Measurements from ENCODE around the gene JPH4. TPM values are rescaled to one million over a fixed set of nuclear protein-coding genes. Genes with fewer than 3 reads are reported as not detected.

Gene JPH4
- total and polyA plus RNA-seq, 2 of the 8 experiments (the other 6 are each of a cell fraction or from before 2014, with no cell fraction given) = 23.9 to 46.7 TPM

- CTCF ChIA-PET (ENCODE audit: partially characterized antibody) = interaction anchor here (0.6 to 70.5 kb wide), 7 partner anchors 9 to 96 kb away, joined by 3 to 2092 read pairs (median 5); partner anchors contain the start of genes AP1G2, NGDN, THTPA and ZFHX2
- H2BK120ac ChIP-seq (replicated peaks; ENCODE audit: low read depth, low read length) = no peak overlapping the region
- no peaks in the 10 kb centered on the region for H3K79me1 ChIP-seq (ENCODE audit: low read depth, low read length)
- peaks cover 2% of the 10 kb centered on the region for H3K23me2 ChIP-seq (ENCODE audit: low read depth, low read length)
- no peaks in the 10 kb centered on the region for H3K9me3 ChIP-seq (ENCODE audit: insufficient read depth in 2 of 2, low read depth in 1 of 2, low read length in 1 of 2)
- H3K18ac ChIP-seq (ENCODE audit: extremely low read depth, low read length) = no peak overlapping the region
- H2BK15ac ChIP-seq (ENCODE audit: low read length) = no peak overlapping the region
- H4K8ac ChIP-seq (ENCODE audit: extremely low read depth, insufficient read depth, low read length) = no peak overlapping the region; the same call in 1 of the 2 replicates
- no peak overlapping the region for H3K9ac ChIP-seq (replicated peaks in 1 of 4; ENCODE audit: extremely low read depth in 1 of 4, low read depth in 3 of 4, low read length in 3 of 4)
- no peaks in the 10 kb centered on the region for H3K27me3 ChIP-seq (replicated peaks in 1 of 4; ENCODE audit: control insufficient read depth in 3 of 4, extremely low read depth in 1 of 4, insufficient read depth in 3 of 4, low read length in 3 of 4)
- peaks cover 0 to 10% of the 10 kb centered on the region in 2 experiments; a peak in 2 of 4 replicates for H3K79me2 ChIP-seq (ENCODE audit: control insufficient read depth in 1 of 2, insufficient read depth in 2 of 2, low read length in 2 of 2)
- H2BK20ac ChIP-seq (ENCODE audit: low read length) = no peak overlapping the region
- H3K4me2 ChIP-seq (ENCODE audit: insufficient read depth in 1 of 2, low read depth in 2 of 2, low read length in 2 of 2) = no peak overlapping the region
- POLR2A ChIA-PET (ENCODE audit: partially characterized antibody) = interaction anchor here (48.3 to 52.7 kb wide), 2 partner anchors 4 to 15 kb away, joined by 1523 read pairs; partner anchors contain the start of genes AP1G2, THTPA and ZFHX2
- H3K23ac ChIP-seq (ENCODE audit: insufficient read length) = no peak overlapping the region
- H3K14ac ChIP-seq (ENCODE audit: insufficient read length) = no peak overlapping the region
- H3K4me1 ChIP-seq (replicated peaks in 1 of 4; ENCODE audit: control insufficient read depth in 3 of 4, insufficient read depth in 4 of 4, low read length in 3 of 4) = peaks cover 0 to 9% (median 4%) of the 10 kb centered on the region in 4 experiments; a peak in 6 of 7 replicates
- no peaks in the 10 kb centered on the region for H4K20me1 ChIP-seq (replicated peaks in 1 of 2; ENCODE audit: control insufficient read depth in 1 of 2, insufficient read depth in 2 of 2, low read length in 2 of 2)
- H3K36me3 ChIP-seq (ENCODE audit: control insufficient read depth in 2 of 4, insufficient read depth in 4 of 4, low read length in 3 of 4) = peaks cover 7 to 29% (median 19%) of the 10 kb centered on the region in 4 experiments; a peak in 4 of 8 replicates
- WGBS, 2 experiments (ENCODE audit: extremely low coverage in 1 of 2, insufficient coverage in 1 of 2, insufficient read length in 1 of 2, insufficient replicate concordance in 2 of 2, low coverage in 1 of 2, low lambda C conversion rate in 2 of 2, missing lambda C conversion rate in 1 of 2) = 90% methylated on average over 6 of the region's 7 CpGs; no CpG with 5 or more reads in 1 of the 2 experiments
- no peak overlapping the region for H2AFZ ChIP-seq (ENCODE audit: low read length)
- no peak overlapping the region for H4K5ac ChIP-seq (ENCODE audit: insufficient read length, low read depth, low read length)
- no peak overlapping the region for H3K56ac ChIP-seq (replicated peaks; ENCODE audit: insufficient read length, low read depth, low read length)
- no peak overlapping the region for H3K27ac ChIP-seq (ENCODE audit: low read depth, low read length)
- FAIRE-seq = no peak
- DNase-seq (ENCODE audit: low read depth in 1 of 2, low spot score in 2 of 2) = no peak
- no peak overlapping the region for H3K4me3 ChIP-seq (ENCODE audit: extremely low read depth in 1 of 4, insufficient read depth in 2 of 4, low read depth in 3 of 4, low read length in 4 of 4)
- no peak overlapping the region for H2AK5ac ChIP-seq (ENCODE audit: low read depth, low read length)
- no peak overlapping the region for H3K4ac ChIP-seq (replicated peaks; ENCODE audit: insufficient read length, low read depth, low read length)
- H2BK5ac ChIP-seq (ENCODE audit: low read depth, low read length) = no peak overlapping the region
- no peak overlapping the region for H4K91ac ChIP-seq (replicated peaks; ENCODE audit: insufficient read length, low read length)
- H2BK12ac ChIP-seq (ENCODE audit: low read depth, low read length) = no peak overlapping the region
- no peak for TF ChIP-seq CHD2 (IDR thresholded peaks at IDR 0.05; ENCODE audit: low read length)
- no peak for TF ChIP-seq SIRT6 (IDR thresholded peaks at IDR 0.05; ENCODE audit: low read length)
- TF ChIP-seq MAFK (IDR thresholded peaks at IDR 0.05; ENCODE audit: low read depth, low read length) = no peak
- TF ChIP-seq HDAC6 (IDR thresholded peaks at IDR 0.05; ENCODE audit: low read depth, low read length) = no peak
- no peak for TF ChIP-seq TBP (IDR thresholded peaks at IDR 0.05; ENCODE audit: low read depth, low read length)
- no peak for TF ChIP-seq USF2 (IDR thresholded peaks at IDR 0.05; ENCODE audit: low read length)
- TF ChIP-seq SUZ12 (IDR thresholded peaks at IDR 0.05; ENCODE audit: low read length) = no peak
- TF ChIP-seq CHD1 (IDR thresholded peaks at IDR 0.05; ENCODE audit: low read depth, low read length) = no peak
- no peak for TF ChIP-seq EP300 (IDR thresholded peaks at IDR 0.05; ENCODE audit: borderline replicate concordance in 1 of 2, low read depth in 2 of 2, low read length in 2 of 2)
- TF ChIP-seq TAF1 (IDR thresholded peaks at IDR 0.05; ENCODE audit: low read depth, low read length) = no peak
- no peak for TF ChIP-seq PHF8 (conservative IDR thresholded peaks at IDR 0.05; ENCODE audit: low read depth, low read length)
- TF ChIP-seq ASH2L (IDR thresholded peaks at IDR 0.05; ENCODE audit: low read length) = no peak
- no peak for TF ChIP-seq TEAD4 (IDR thresholded peaks at IDR 0.05; ENCODE audit: low read depth, low read length)
Observed at GRCh38 chr14:23532658-23533057, 45.9 kb downstream of the JPH4 start.

All from H1 (cell line).